Stimulated activated CD4-positive, alpha-beta T cell treated with anti-CD3 and anti-CD28 coated beads, TNF-alpha, amount 100 ng/mL, for 24 hours (primary cell): Measurements from ENCODE around the gene PRDM16.

Experiments
- DNase-seq, 3 experiments: peaks; one replicate each; pipeline ENCODE4 v3.0.0-alpha.2; 2020; ENCODE audit warnings: low read depth in 3 of 3

The PRDM16 gene

GRCh38 chr1:3242408-3243260 lies 173.6 kb downstream of the PRDM16 start:
- DNase-seq, result no peak

DNA sequence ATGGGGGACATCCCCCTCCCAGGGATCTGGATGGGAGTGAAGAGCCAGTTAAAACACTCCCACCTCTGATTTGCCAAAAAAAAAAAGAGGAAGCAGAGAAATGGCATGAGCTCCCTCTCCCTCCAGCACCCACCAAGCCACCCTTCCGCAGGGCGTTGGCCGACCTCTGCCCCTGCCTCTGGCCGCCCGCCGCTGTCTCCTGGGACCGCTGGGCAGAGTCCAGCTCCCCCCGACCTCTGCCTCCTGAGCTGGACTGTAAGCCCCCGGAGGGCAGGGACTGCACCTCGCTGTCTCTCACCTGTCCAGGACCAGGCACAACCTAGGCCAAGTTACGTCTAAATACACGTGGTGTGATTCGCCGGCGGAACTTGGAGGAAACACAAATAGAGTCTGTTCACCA lies 174.3 kb downstream of the PRDM16 start:
- no peak for DNase-seq

- no peak for DNase-seq
Observed at GRCh38 chr1:3244025-3244926, 175.3 kb downstream of the PRDM16 start.

DNA sequence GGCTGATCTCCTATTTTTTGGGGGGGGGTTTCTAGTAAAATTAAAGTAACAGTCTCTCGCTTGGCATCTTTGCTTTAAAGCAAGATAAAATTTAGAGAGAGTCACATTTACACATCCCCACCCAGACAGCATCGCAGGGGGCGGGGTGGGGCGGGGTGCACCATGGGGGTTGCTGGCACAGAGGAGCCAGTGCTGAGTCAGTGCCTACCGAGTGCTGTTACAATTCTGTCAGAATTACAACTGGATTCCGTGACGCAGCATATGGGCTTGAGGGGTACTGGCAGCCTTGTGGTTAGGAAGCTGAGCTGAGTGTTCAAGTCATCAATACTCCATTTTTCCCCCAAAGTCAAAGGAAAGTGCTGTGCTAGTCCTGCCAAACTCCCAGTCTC lies 175.9 kb downstream of the PRDM16 start:
- DNase-seq, result no peak

GRCh38 chr1:3245344-3245743 lies 176.3 kb downstream of the PRDM16 start:
- no peak for DNase-seq

- DNase-seq, result no peak
Observed at GRCh38 chr1:3245768-3246167, 176.8 kb downstream of the PRDM16 start.

DNA sequence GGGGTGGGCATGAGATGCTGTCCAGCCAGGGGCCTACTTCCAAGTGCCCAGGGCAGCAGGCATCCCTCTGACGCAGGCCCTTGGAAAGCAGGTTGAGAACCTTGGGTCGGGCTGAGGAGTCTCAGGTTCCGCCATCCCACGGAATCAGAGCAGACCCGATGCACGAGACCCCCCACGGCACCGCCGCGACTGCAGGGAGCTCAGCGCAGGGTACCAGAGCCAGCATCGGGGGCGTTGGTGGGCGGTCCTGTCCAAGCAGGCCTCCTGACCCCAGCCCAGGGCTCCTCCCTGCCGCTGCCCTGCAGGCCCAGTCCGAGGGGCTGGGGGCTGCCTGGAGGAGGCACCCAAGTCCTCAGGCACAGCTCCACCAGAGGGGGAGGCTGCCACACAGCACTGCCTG lies 177.2 kb downstream of the PRDM16 start:
- no peak for DNase-seq

- no peak for DNase-seq
Observed at GRCh38 chr1:3247521-3248121, 178.6 kb downstream of the PRDM16 start.

DNA sequence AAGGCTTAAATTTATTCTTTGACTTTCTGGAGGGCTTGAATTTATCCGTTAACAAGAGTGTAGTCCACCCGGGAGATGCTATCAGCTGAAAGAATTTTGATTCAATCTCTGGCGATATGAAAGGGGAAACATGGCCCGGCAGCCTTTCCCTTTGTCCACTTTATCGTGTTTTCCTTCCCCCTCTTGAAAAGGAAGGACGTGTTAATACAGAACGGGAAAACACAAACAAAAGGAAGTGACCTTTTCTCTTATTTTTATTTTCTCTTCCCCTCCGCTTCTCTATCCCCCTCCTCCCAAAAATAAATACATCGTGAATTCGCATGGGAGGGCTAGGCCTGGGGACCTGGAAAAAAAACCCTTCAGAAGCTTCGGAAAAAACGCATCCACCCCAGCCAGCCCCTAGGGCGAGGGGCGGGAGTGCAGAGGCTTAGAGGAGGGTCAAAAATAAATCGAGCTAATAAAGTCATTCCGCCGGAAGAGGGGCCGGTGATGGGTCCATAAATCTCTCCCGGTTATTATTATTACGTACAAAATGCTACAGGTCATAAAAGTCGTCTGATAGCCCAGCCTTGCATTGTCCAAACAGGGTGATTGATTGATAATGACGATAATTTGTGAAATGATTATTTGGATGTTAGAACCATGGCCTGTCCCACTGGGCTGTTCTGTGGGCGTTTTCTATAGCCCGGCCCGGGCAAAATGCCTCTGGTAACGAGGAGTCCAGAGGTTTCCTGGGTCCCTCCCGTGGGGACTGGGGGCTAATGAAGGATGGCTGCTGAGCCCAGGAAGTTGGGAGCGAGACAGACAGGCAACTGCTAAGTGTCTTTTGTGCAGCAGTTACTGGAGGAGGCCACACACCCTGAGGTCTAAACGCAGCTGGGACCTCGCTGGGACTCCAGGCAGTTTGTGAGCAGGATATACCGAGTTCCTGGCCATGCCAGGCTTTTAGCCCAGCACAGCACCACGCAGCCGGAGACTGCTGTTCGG lies 179.4 kb downstream of the PRDM16 start:
- DNase-seq, result no peak

DNA sequence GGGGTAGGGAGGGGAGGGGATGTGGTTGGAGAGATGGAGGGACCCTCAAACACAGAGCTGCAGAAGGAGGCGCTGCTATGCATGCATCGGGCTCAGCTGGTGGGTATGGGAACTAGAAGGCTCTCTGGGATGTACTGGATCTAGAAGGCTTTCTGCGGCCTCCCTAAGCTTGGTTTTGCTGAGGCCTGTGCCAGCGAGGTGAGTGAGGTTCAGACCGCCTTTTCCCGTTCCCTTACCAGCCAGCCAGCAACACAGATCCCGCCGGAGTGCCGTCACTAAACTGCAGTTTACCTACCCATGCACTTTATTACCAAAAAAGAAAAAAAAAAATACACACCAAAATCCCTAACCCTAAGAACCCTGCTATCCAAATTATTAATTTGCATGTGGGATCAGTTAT lies 180.2 kb downstream of the PRDM16 start:
- DNase-seq, result no peak

GRCh38 chr1:3249631-3250501 lies 180.9 kb downstream of the PRDM16 start:
- DNase-seq, result no peak

DNA sequence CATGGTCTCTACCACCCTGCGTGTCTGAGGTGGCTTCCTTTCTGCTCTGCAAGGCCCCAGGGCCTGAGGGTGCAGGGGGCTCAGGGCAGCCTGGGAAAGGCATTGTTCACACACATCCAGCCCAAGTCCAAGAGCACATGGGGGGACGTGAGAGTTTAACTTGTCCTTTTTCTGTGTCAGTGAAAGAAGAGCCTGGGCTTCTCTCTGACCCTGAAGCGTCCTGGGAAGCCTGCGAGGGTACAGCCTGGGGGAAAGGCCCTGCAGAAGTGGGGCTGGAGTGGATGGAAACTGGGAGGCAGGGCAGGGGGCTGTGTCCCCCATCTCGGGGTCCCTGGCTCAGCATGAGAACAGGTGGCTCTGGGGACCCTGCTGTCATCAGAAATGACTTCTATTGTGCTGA lies 181.6 kb downstream of the PRDM16 start:
- DNase-seq, result no peak

DNA sequence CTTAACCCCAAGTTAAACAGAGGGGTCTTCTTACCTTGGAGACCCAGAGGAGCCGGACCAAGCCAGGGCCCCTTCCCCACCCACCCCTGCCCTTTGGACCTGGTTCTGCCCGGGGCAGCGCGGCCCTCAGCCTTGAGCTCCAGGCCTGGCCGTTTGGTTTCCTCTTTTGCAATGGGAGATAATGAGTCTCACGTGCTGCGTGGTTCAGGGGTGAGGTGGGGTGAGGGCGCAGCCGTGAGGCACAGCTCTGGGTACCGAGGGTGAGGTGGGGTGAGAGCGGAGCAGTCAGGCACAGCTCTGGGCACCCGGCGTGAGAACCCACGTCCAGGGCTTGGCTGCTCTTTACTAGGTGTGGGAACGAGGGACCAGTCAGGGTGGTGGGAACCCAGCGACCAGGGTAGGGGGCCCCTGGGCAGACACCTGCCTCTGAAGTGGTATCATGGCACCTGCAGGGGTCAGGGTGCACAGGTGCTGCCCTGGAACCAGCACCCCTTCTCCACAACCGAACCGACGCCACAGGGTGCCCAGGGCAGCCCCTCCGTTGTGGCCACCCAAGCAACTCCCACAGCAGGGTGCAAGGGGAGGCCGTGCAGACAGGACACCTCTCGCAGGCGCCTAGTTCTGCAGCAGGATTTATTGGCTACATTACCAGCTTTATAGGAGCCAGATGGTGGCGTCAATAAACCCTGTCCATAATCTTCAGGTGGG lies 182.2 kb downstream of the PRDM16 start:
- no peak for DNase-seq

- DNase-seq, result no peak
Observed at GRCh38 chr1:3251807-3252428, 182.9 kb downstream of the PRDM16 start.

DNA sequence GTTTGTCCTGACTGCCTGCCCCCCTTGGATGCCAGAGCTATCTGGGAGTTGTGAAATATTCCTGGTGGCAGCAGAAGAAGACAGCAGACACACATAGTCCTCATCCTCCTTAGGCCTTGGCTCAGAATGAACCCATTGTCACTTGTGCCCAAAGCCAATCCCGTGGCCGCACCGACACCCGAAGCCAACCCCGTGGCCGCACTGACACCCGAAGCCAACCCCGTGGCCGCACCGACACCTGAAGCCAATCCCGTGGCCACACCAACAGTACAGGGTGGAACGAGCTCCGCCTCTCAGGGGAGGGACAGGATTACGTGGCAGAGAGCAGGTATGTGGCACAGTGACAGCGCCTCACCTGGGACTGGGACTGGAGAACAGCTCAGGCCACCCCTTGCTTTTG lies 186.7 kb downstream of the PRDM16 start:
- DNase-seq, result no peak

- DNase-seq, result no peak
Observed at GRCh38 chr1:3257788-3258187, 188.8 kb downstream of the PRDM16 start.

- DNase-seq, result no peak
Observed at GRCh38 chr1:3258386-3259003, 189.5 kb downstream of the PRDM16 start.

- no peak for DNase-seq
Observed at GRCh38 chr1:3259020-3259419, 190.0 kb downstream of the PRDM16 start.
